CD8-positive, alpha-beta memory T cell (primary cell): ENCODE data around the gene SYNE2. TPM values are rescaled to one million over a fixed set of nuclear protein-coding genes. Genes with fewer than 3 reads are reported as not detected.

Experiments
- CTCF ChIA-PET: fragments of 350-600 bp; sonication (Branson Sonifier 250); formaldehyde crosslinking; loops from one replicate; lab custom pipeline; 2021; ENCODE audit warnings: antibody characterized with exemption; lab: Charles Lee
- POLR2A ChIA-PET: fragments of 350-600 bp; sonication (Branson Sonifier 250); formaldehyde crosslinking; loops from one replicate; lab custom pipeline; 2021; ENCODE audit warnings: antibody characterized with exemption; lab: Charles Lee
- DNase-seq, 5 donors: peaks; one replicate each; pipeline versions ENCODE4 v3.0.0 to v3.0.0-alpha.2; 2020 to 2022; ENCODE audit warnings: mixed read lengths in 1 of 5
- H3K27ac ChIP-seq: one replicate; pipeline ENCODE4 v1.7.0; 2013; ENCODE audit warnings: low read depth, mild to moderate bottlenecking, low read length, moderate library complexity
- H3K27me3 ChIP-seq: 2 replicates; pipeline ENCODE4 v1.7.0; 2013; ENCODE audit warnings: low read length, mild to moderate bottlenecking; ENCODE audit not compliant: insufficient read depth, poor library complexity, severe bottlenecking
- H3K36me3 ChIP-seq: 2 replicates; pipeline ENCODE4 v1.7.0; 2013; ENCODE audit warnings: mild to moderate bottlenecking, low read length, moderate library complexity; ENCODE audit not compliant: insufficient read depth
- H3K4me1 ChIP-seq: 2 replicates; pipeline ENCODE4 v1.7.0; 2013; ENCODE audit warnings: mild to moderate bottlenecking, low read length, moderate library complexity; ENCODE audit not compliant: insufficient read depth
- H3K4me3 ChIP-seq: 2 replicates; pipeline ENCODE4 v1.7.0; 2013; ENCODE audit warnings: mild to moderate bottlenecking, low read length
- H3K9me3 ChIP-seq: 2 replicates; pipeline ENCODE4 v1.7.0; 2013; ENCODE audit warnings: mild to moderate bottlenecking, low read length
- H3K27ac Mint-ChIP-seq, 8 donors: one replicate each; pipeline ENCODE4 v1.8.0; 2020 to 2021; ENCODE audit warnings: mixed read lengths in 8 of 8, mild to moderate bottlenecking in 6 of 8, inconsistent platforms in 3 of 8, moderate library complexity in 3 of 8
- H3K27me3 Mint-ChIP-seq, 2 donors: one replicate each; pipeline ENCODE4 v1.8.0; 2020 to 2021; ENCODE audit warnings: mixed read lengths in 2 of 2, mild to moderate bottlenecking in 1 of 2, moderate library complexity in 1 of 2
- H3K36me3 Mint-ChIP-seq, 3 donors: one replicate each; pipeline ENCODE4 v1.8.0; 2020 to 2021; ENCODE audit warnings: mixed read lengths in 3 of 3, inconsistent platforms in 1 of 3, mild to moderate bottlenecking in 1 of 3
- H3K4me1 Mint-ChIP-seq, 3 donors: one replicate each; pipeline ENCODE4 v1.8.0; 2020 to 2021; ENCODE audit warnings: mixed read lengths in 3 of 3, inconsistent platforms in 1 of 3, mild to moderate bottlenecking in 1 of 3
- H3K4me3 Mint-ChIP-seq, 7 donors: one replicate each; pipeline ENCODE4 v1.8.0; 2020 to 2021; ENCODE audit warnings: mixed read lengths in 7 of 7, mild to moderate bottlenecking in 6 of 7, moderate library complexity in 4 of 7, inconsistent platforms in 2 of 7
- H3K9me3 Mint-ChIP-seq, 5 donors: one replicate each; pipeline ENCODE4 v1.8.0; 2020 to 2022; ENCODE audit warnings: mixed read lengths in 5 of 5, mild to moderate bottlenecking in 3 of 5, moderate library complexity in 2 of 5, inconsistent platforms in 1 of 5
- polyA plus RNA-seq: library from polyadenylated mRNA; unstranded; fragments of 300-500 nt; fragmentation: Illumina TruSeq; gene quantifications from one replicate; pipeline ENCODE4 v1.2.3, GENCODE V29; 2021
- total RNA-seq, 2 experiments: library from RNA; stranded (reverse); gene quantifications; one replicate each; pipeline ENCODE4 v1.2.3, GENCODE V29; 2021

SYNE2 gene
- total and polyA plus RNA-seq, 3 experiments from 2014 or later = 45.2 to 104 (median 45.6) TPM

DNA sequence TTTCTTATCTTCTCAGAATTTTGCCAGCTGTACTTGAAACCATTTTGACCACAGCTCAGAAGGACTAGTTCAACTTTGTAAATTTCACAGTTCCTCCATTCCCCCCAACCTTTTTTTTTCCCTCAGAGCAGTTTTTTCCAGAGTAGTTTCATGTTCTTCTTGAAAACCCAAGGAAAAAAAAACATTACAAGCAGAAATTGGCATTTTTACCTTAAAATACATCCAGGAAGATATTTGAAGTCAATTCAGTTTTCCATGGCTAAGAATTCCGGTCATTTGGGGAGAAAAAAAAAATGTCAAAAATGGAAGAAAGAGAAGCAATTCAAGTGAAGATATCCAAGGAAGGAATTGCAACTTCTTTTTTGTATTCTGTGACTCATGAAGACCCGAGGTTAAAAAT is 39.5 kb downstream of the SYNE2 start:
- ChIA-PET POLR2A (no interaction called here), CTCF (interaction anchor here (0.7 kb wide), 1 partner anchor 39 kb away, joined by 3 read pairs; no protein-coding TSS in a partner anchor)
- Histone ChIP-seq H3K9me3 (no peaks in the 10 kb centered on the region), H3K4me1 (peaks cover 9% of the 10 kb centered on the region), H3K36me3 (no peaks in the 10 kb centered on the region), H3K27me3 (no peaks in the 10 kb centered on the region), H3K4me3 (no peak overlapping the region), H3K27ac (no peak overlapping the region)
- Mint-ChIP-seq H3K4me1 (peaks cover 49 to 80% (median 67%) of the 10 kb centered on the region in 3 donors), H3K27me3 (no peaks in the 10 kb centered on the region), H3K9me3 (no peaks in the 10 kb centered on the region), H3K4me3 (no peak overlapping the region), H3K36me3 (peaks cover 2 to 16% (median 5%) of the 10 kb centered on the region in 3 donors), H3K27ac (peak overlapping the region in 5 of 8 donors; percentile 25 to 72 (median 41))
- no peak for DNase-seq

DNA sequence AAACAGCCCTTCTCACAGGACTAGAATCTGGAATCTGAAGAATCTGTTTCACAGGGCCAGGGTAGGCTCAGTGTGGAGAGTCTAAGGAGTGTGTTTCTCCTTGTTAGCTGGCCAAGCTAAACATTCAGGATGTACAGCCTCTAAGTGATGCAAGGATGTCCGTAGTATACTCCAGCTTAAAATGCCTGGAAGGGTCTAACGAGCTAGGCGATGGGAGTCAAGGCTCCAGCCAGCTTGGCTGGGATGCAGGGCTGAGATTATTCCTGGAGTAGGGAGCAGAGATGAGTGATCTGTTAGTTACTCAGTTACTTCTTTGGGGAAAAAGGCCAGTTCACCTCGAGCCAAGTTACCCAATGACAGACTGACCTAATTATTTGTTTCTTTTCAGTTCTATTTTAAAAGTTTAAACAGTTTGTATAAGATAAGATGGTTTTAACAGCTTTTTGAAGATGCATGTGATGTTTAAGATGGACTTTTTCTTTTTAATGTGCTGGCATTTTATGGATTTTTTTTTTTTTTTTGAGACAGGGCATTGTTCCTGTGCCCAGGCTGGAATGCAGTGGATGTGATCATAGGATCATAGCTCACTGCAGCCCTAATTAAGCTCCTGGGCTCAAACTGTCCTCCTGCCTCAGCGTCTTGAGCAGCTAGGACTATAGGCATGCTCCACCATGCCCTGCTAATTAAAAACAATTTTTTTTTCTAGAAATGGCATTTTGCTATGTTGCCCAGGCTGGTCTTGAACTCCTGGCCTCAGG is 41.1 kb downstream of the SYNE2 start:
- H3K9me3 Mint-ChIP-seq = no peaks in the 10 kb centered on the region
- no peaks in the 10 kb centered on the region for H3K27me3 ChIP-seq
- DNase-seq = no peak
- H3K36me3 ChIP-seq = no peaks in the 10 kb centered on the region
- H3K36me3 Mint-ChIP-seq = peaks cover 0 to 14% (median 3%) of the 10 kb centered on the region in 3 donors
- peak overlapping the region in 1 of 7 donors; percentile 9 for H3K4me3 Mint-ChIP-seq
- H3K27ac Mint-ChIP-seq = peak overlapping the region in 6 of 8 donors; percentile 26 to 80 (median 62)
- ChIA-PET CTCF (no interaction called here), POLR2A (no interaction called here)
- no peak overlapping the region for H3K27ac ChIP-seq
- no peaks in the 10 kb centered on the region for H3K9me3 ChIP-seq
- H3K4me3 ChIP-seq = no peak overlapping the region
- peaks cover 52 to 74% (median 69%) of the 10 kb centered on the region in 3 donors for H3K4me1 Mint-ChIP-seq
- peaks cover 9% of the 10 kb centered on the region for H3K4me1 ChIP-seq
- H3K27me3 Mint-ChIP-seq = no peaks in the 10 kb centered on the region

- Histone ChIP-seq H3K9me3 (no peaks in the 10 kb centered on the region), H3K4me3 (no peak overlapping the region), H3K27me3 (no peaks in the 10 kb centered on the region), H3K27ac (no peak overlapping the region), H3K36me3 (no peaks in the 10 kb centered on the region), H3K4me1 (peaks cover 14% of the 10 kb centered on the region)
- no peak for DNase-seq
- ChIA-PET POLR2A (no interaction called here), CTCF (no interaction called here)
- no peaks in the 10 kb centered on the region for H3K27me3 Mint-ChIP-seq
- peaks cover 0 to 14% (median 5%) of the 10 kb centered on the region in 3 donors for H3K36me3 Mint-ChIP-seq
- peaks cover 54 to 76% (median 74%) of the 10 kb centered on the region in 3 donors for H3K4me1 Mint-ChIP-seq
- H3K9me3 Mint-ChIP-seq = no peaks in the 10 kb centered on the region
- H3K4me3 Mint-ChIP-seq = no peak overlapping the region
- H3K27ac Mint-ChIP-seq = peak overlapping the region in 5 of 8 donors; percentile 30 to 71 (median 64)
Observed at GRCh38 chr14:63895510-63895909, 42.7 kb downstream of the SYNE2 start.

GRCh38 chr14:63896278-63896720 is 43.5 kb downstream of the SYNE2 start:
- H3K4me1 ChIP-seq = peaks cover 14% of the 10 kb centered on the region
- POLR2A ChIA-PET = no interaction called here
- peaks cover 0 to 14% (median 5%) of the 10 kb centered on the region in 3 donors for H3K36me3 Mint-ChIP-seq
- no peaks in the 10 kb centered on the region for H3K36me3 ChIP-seq
- H3K27me3 ChIP-seq = no peaks in the 10 kb centered on the region
- CTCF ChIA-PET = no interaction called here
- H3K4me1 Mint-ChIP-seq = peaks cover 54 to 76% (median 73%) of the 10 kb centered on the region in 3 donors
- no peak overlapping the region for H3K4me3 ChIP-seq
- H3K4me3 Mint-ChIP-seq = peak overlapping the region in 1 of 7 donors; percentile 51
- H3K9me3 ChIP-seq = no peaks in the 10 kb centered on the region
- no peak for DNase-seq
- no peaks in the 10 kb centered on the region for H3K27me3 Mint-ChIP-seq
- peak overlapping the region in 3 of 8 donors; percentile 68 to 80 (median 70) for H3K27ac Mint-ChIP-seq
- H3K27ac ChIP-seq = no peak overlapping the region
- no peaks in the 10 kb centered on the region for H3K9me3 Mint-ChIP-seq

DNA sequence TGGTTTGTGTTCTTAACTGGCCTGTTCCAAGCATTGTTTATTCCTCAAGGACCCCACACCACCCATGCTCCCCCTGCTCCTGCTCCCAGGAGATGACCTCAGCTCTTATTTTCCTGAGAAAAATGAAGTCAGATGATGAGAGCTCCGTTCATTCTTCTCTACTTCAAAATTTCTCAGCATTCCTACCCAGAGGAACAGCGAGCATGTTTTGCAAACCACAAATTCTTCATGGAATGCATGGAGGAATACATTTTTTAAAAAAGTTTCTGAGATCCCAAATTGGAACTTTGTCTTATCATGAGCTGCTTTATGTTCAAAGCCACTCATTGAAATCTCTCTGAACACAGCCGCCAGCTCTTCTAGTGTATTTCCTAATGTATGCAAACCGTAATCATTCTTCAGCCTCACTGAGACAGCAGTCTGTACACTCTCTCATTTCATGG is 44.9 kb downstream of the SYNE2 start:
- Histone ChIP-seq H3K27me3 (no peaks in the 10 kb centered on the region), H3K4me3 (no peak overlapping the region), H3K27ac (no peak overlapping the region), H3K9me3 (no peaks in the 10 kb centered on the region), H3K36me3 (no peaks in the 10 kb centered on the region), H3K4me1 (peaks cover 21% of the 10 kb centered on the region)
- no peaks in the 10 kb centered on the region for H3K9me3 Mint-ChIP-seq
- no peaks in the 10 kb centered on the region for H3K27me3 Mint-ChIP-seq
- no peak for DNase-seq
- H3K4me3 Mint-ChIP-seq = peak overlapping the region in 2 of 7 donors; percentile 4 to 33
- peaks cover 0 to 14% (median 5%) of the 10 kb centered on the region in 3 donors for H3K36me3 Mint-ChIP-seq
- peaks cover 56 to 73% (median 72%) of the 10 kb centered on the region in 3 donors for H3K4me1 Mint-ChIP-seq
- ChIA-PET POLR2A (no interaction called here), CTCF (interaction anchor here (1.0 kb wide), 1 partner anchor 57 kb away, joined by 3 read pairs; no protein-coding TSS in a partner anchor)
- H3K27ac Mint-ChIP-seq = peak overlapping the region; percentile 2 to 98 (median 61)

DNA sequence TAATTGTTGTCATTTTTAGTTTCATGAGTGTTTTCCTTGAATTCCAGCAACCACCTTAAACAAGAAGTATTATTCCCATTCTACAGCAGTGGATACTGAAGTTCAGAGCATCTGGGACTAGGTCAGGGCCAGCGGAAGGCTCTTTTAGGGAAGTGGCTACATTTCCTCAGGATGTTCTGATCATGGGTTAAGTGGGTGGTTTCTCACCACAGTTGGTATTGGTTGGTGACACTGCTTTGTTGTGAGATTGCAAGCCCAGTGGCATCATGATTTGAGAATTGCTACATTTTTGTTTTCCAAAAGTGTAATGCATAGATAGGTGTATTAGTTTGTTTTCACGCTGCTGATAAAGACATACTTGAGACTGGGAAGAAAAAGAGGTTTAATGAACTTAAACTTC is 47.1 kb downstream of the SYNE2 start:
- H3K36me3 Mint-ChIP-seq = peaks cover 0 to 14% (median 5%) of the 10 kb centered on the region in 3 donors
- H3K9me3 Mint-ChIP-seq = no peaks in the 10 kb centered on the region
- H3K27ac Mint-ChIP-seq = peak overlapping the region; percentile 33 to 88 (median 71)
- Histone ChIP-seq H3K9me3 (no peaks in the 10 kb centered on the region), H3K4me1 (peaks cover 21% of the 10 kb centered on the region), H3K36me3 (no peaks in the 10 kb centered on the region), H3K27ac (no peak overlapping the region), H3K27me3 (no peaks in the 10 kb centered on the region), H3K4me3 (peak overlapping the region; percentile 27)
- DNase-seq = peak in 1 of 5 donors; percentile 11
- peaks cover 64 to 78% (median 77%) of the 10 kb centered on the region in 3 donors for H3K4me1 Mint-ChIP-seq
- H3K4me3 Mint-ChIP-seq = peak overlapping the region; percentile 2 to 76 (median 57)
- POLR2A ChIA-PET = no interaction called here
- H3K27me3 Mint-ChIP-seq = no peaks in the 10 kb centered on the region
- CTCF ChIA-PET = interaction anchor here (1.8 kb wide), 1 partner anchor 47 kb away, joined by 7 read pairs; the partner anchor contains the start of gene SYNE2

DNA sequence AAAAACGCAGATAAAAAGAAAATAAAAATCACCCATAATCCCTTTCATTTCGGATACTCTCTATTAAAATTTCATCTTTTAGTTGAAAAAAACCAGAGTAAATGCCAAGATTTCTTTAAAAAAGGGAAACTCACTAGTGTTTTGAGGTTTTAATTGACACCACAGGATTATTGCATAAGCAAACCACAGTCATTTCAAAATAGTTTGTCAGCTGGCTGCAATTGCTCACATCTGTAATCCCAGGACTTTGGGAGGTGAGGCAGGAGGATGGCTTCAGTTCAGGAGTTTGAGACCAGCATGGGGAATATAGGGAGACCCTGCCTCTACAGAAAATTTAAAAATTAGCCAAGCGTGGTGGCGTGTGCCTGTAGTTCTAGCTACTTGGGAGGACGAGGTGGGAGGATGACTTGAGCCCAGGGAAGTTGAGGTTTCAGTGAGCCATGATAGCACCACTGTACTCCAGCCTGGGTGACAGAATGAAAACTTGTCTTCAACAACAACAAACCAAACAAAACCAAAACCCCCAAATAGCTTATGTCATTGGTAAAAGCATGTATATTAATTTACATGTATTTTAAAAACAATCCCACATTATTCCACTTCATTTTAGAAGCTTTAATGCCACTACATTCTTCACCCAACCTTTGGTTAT is 48.8 kb downstream of the SYNE2 start:
- peak in 1 of 5 donors; percentile 11 for DNase-seq
- Histone ChIP-seq H3K9me3 (no peaks in the 10 kb centered on the region), H3K4me1 (peaks cover 21% of the 10 kb centered on the region), H3K36me3 (no peaks in the 10 kb centered on the region), H3K27ac (no peak overlapping the region), H3K4me3 (no peak overlapping the region), H3K27me3 (no peaks in the 10 kb centered on the region)
- Mint-ChIP-seq H3K4me3 (peak overlapping the region in 4 of 7 donors; percentile 22 to 73 (median 30)), H3K9me3 (no peaks in the 10 kb centered on the region), H3K27ac (peak overlapping the region in 7 of 8 donors; percentile 41 to 89 (median 84)), H3K36me3 (peaks cover 0 to 14% (median 5%) of the 10 kb centered on the region in 3 donors), H3K4me1 (peaks cover 72 to 85% (median 84%) of the 10 kb centered on the region in 3 donors), H3K27me3 (no peaks in the 10 kb centered on the region)
- ChIA-PET POLR2A (no interaction called here), CTCF (no interaction called here)
